Lung (tissue), 12 donors: Measurements from ENCODE around the gene LLCFC1. TPM values are rescaled to one million over a fixed set of nuclear protein-coding genes. Genes with fewer than 3 reads are reported as not detected.

Experiments used
- ATAC-seq: fragments of 200-7000 bp; cut with Tn5 transposase; one replicate; pipeline ENCODE4 v1.9.1; 2020; ENCODE audit warnings: moderate number of reproducible peaks; ENCODE audit not compliant: insufficient read depth, low FRiP score
- DNase-seq, 3 donors: peaks; one replicate each; pipeline ENCODE4 v3.0.0-alpha.2; 2013 to 2017
- H3K27ac ChIP-seq, 2 donors: one replicate each; pipeline ENCODE4 v1.5.1; 2013; ENCODE audit warnings: mild to moderate bottlenecking in 2 of 2, moderate library complexity in 2 of 2, control low read depth in 1 of 2, inconsistent platforms in 1 of 2, low read depth in 1 of 2, low read length in 1 of 2
- H3K27me3 ChIP-seq, 3 donors: one replicate each; pipeline ENCODE4 v1.5.1; 2013; ENCODE audit warnings: low read length in 2 of 3; ENCODE audit not compliant: control insufficient read depth in 3 of 3, insufficient read depth in 3 of 3
- H3K36me3 ChIP-seq, 4 donors: one replicate each; pipeline ENCODE4 v1.5.1; 2013; ENCODE audit warnings: low read length in 4 of 4, mild to moderate bottlenecking in 1 of 4, moderate library complexity in 1 of 4; ENCODE audit not compliant: control insufficient read depth in 4 of 4, insufficient read depth in 4 of 4
- H3K4me1 ChIP-seq, 5 donors: one replicate each; pipeline ENCODE4 v1.5.1; 2013; ENCODE audit warnings: low read length in 5 of 5, mild to moderate bottlenecking in 2 of 5, moderate library complexity in 1 of 5; ENCODE audit not compliant: control insufficient read depth in 5 of 5, insufficient read depth in 5 of 5
- H3K4me3 ChIP-seq: one replicate; pipeline ENCODE4 v1.5.1; 2013; ENCODE audit warnings: mild to moderate bottlenecking, control low read depth, moderate library complexity
- H3K9ac ChIP-seq, 2 donors: one replicate each; pipeline ENCODE4 v1.5.1; 2013; ENCODE audit warnings: low read length in 2 of 2, control low read depth in 1 of 2; ENCODE audit not compliant: insufficient read depth in 1 of 2
- H3K9me3 ChIP-seq, 4 donors: one replicate each; pipeline ENCODE4 v1.5.1; 2013; ENCODE audit warnings: low read length in 3 of 4, mild to moderate bottlenecking in 1 of 4, moderate library complexity in 1 of 4; ENCODE audit not compliant: control insufficient read depth in 4 of 4, insufficient read depth in 3 of 4
- WGBS, 2 donors: extraction: QIAGEN DNeasy Blood & Tissue Kit; methylation state at CpG; one replicate each; pipeline ENCODE4 v1.1.7; 2013; 5-methylcytosine and 5-hydroxymethylcytosine counted together
- polyA plus RNA-seq, 2 donors: library from polyadenylated mRNA; stranded (reverse); fragments of 200-250 nt; gene quantifications; one replicate each; pipeline ENCODE4 v1.2.1, GENCODE V29; 2013
- total RNA-seq, 2 donors: library from RNA; depleted of rRNA in 1 of 2; stranded (reverse); fragments of >200 nt in 1 of 2; gene quantifications; one replicate each; pipeline ENCODE4 v1.2.1, GENCODE V29; 2014 to 2021
- TF ChIP-seq, protein P1 (sequence below): IDR thresholded peaks from 2 replicates; pipeline ENCODE4 v1.5.1; 2012; ENCODE audit warnings: mild to moderate bottlenecking; ENCODE audit errors: control extremely low read depth, extremely low read depth
- donor health status: control.
- donor health status: control.
- donor health status: Bipolar disorder and iron deficiency.
- donor health status: healthy.
- donor health status: DM: yes; HTN: yes; CAD: no.

Gene LLCFC1
- total and polyA plus RNA-seq, 4 donors = 0.22 to 0.70 TPM; not detected in 2

GRCh38 chr7:142956951-142957623 is 17.8 kb downstream of the LLCFC1 start:
- 60 to 67% methylated on average over 3 of the region's 3 CpGs for WGBS, 2 donors
- DNase-seq (no peak), ATAC-seq (peak; percentile 84)
- peaks cover 0 to 3% (median 0%) of the 10 kb centered on the region in 5 donors for H3K4me1 ChIP-seq
- H3K36me3 ChIP-seq = no peaks in the 10 kb centered on the region
- H3K9ac ChIP-seq = no peak overlapping the region
- peaks cover 0 to 15% (median 4%) of the 10 kb centered on the region in 4 donors for H3K9me3 ChIP-seq
- H3K27me3 ChIP-seq = no peaks in the 10 kb centered on the region
- TF ChIP-seq, protein P1, sequence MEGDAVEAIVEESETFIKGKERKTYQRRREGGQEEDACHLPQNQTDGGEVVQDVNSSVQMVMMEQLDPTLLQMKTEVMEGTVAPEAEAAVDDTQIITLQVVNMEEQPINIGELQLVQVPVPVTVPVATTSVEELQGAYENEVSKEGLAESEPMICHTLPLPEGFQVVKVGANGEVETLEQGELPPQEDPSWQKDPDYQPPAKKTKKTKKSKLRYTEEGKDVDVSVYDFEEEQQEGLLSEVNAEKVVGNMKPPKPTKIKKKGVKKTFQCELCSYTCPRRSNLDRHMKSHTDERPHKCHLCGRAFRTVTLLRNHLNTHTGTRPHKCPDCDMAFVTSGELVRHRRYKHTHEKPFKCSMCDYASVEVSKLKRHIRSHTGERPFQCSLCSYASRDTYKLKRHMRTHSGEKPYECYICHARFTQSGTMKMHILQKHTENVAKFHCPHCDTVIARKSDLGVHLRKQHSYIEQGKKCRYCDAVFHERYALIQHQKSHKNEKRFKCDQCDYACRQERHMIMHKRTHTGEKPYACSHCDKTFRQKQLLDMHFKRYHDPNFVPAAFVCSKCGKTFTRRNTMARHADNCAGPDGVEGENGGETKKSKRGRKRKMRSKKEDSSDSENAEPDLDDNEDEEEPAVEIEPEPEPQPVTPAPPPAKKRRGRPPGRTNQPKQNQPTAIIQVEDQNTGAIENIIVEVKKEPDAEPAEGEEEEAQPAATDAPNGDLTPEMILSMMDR = no peak
- H3K4me3 ChIP-seq = no peak overlapping the region
- no peak overlapping the region for H3K27ac ChIP-seq

GRCh38 chr7:142957723-142958122 is 18.4 kb downstream of the LLCFC1 start:
- Histone ChIP-seq H3K9me3 (peaks cover 0 to 15% (median 4%) of the 10 kb centered on the region in 4 donors), H3K27me3 (no peaks in the 10 kb centered on the region), H3K4me3 (no peak overlapping the region), H3K4me1 (peaks cover 0 to 7% (median 0%) of the 10 kb centered on the region in 5 donors), H3K9ac (no peak overlapping the region), H3K36me3 (no peaks in the 10 kb centered on the region), H3K27ac (no peak overlapping the region)
- ATAC-seq = no peak
- 57 to 67% methylated on average over 8 of the region's 8 CpGs for WGBS, 2 donors
- TF ChIP-seq, protein P1 = no peak
- DNase-seq = no peak

DNA sequence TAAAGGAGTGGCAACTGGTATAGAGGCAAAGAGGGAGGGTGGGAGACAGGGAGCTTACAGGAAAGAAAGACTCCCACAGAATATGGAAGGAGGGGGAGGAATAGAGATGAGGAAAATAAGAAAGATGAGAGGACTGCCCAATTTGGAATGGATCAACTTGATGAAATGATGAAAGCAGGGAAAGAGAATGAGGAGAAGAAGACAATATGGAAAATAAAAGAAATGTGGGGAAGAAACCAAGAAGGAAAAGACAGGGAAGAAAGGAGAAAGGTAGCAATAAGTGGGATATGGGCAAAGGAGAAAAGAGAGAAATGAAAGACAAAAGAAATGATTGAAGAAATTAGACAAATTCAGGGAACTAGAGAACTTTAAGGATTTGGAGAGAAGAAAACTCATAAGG is 19.9 kb downstream of the LLCFC1 start:
- peaks cover 0 to 11% (median 4%) of the 10 kb centered on the region in 4 donors for H3K9me3 ChIP-seq
- DNase-seq (no peak), ATAC-seq (no peak)
- peaks cover 0 to 7% (median 0%) of the 10 kb centered on the region in 5 donors for H3K4me1 ChIP-seq
- no peak overlapping the region for H3K27ac ChIP-seq
- no peaks in the 10 kb centered on the region for H3K36me3 ChIP-seq
- H3K4me3 ChIP-seq = no peak overlapping the region
- H3K27me3 ChIP-seq = no peaks in the 10 kb centered on the region
- no peak overlapping the region for H3K9ac ChIP-seq
- TF ChIP-seq, protein P1 = no peak
